ENCODE data around the gene PKNOX2. TPM values are rescaled to one million over a fixed set of nuclear protein-coding genes. Genes with fewer than 3 reads are reported as not detected.

Gene PKNOX2
- polyA plus RNA-seq, 1 experiment: 0.02 TPM

GRCh38 chr11:125257751-125258150, 93.2 kb downstream of the PKNOX2 start:
- H3K4me3 ChIP-seq (ENCODE audit: low read depth, low read length): no peak overlapping the region
- POLR2A ChIA-PET: no interaction called here
- CTCF ChIA-PET: interaction anchor here (0.9 to 1.4 kb wide), 2 partner anchors 31 to 53 kb away, joined by 3 to 4 read pairs; no protein-coding TSS in a partner anchor
- no peak for DNase-seq (ENCODE audit: low read depth)
- no peaks in the 10 kb centered on the region for H3K36me3 ChIP-seq (ENCODE audit: control insufficient read depth, insufficient read depth, low read length)
- H3K27me3 ChIP-seq (ENCODE audit: control insufficient read depth, insufficient read depth, low read length): peaks cover 5% of the 10 kb centered on the region
- TF ChIP-seq CTCF (IDR thresholded peaks at IDR 0.05; ENCODE audit: insufficient read depth, low read depth, low read length): no peak

GRCh38 chr11:125258291-125259032, 93.9 kb downstream of the PKNOX2 start:
- Histone ChIP-seq H3K4me3 (ENCODE audit: low read depth, low read length) (no peak overlapping the region), H3K27me3 (ENCODE audit: control insufficient read depth, insufficient read depth, low read length) (peaks cover 7% of the 10 kb centered on the region), H3K36me3 (ENCODE audit: control insufficient read depth, insufficient read depth, low read length) (no peaks in the 10 kb centered on the region)
- ChIA-PET POLR2A (no interaction called here), CTCF (interaction anchor here (1.2 kb wide), 1 partner anchor 116 kb away, joined by 3 read pairs; no protein-coding TSS in a partner anchor)
- TF ChIP-seq CTCF (IDR thresholded peaks at IDR 0.05; ENCODE audit: insufficient read depth, low read depth, low read length): no peak
- no peak for DNase-seq (ENCODE audit: low read depth)

GRCh38 chr11:125261588-125261987, 97.0 kb downstream of the PKNOX2 start:
- Histone ChIP-seq H3K27me3 (ENCODE audit: control insufficient read depth, insufficient read depth, low read length) (peaks cover 10% of the 10 kb centered on the region), H3K36me3 (ENCODE audit: control insufficient read depth, insufficient read depth, low read length) (no peaks in the 10 kb centered on the region), H3K4me3 (ENCODE audit: low read depth, low read length) (no peak overlapping the region)
- no peak for DNase-seq (ENCODE audit: low read depth)
- ChIA-PET CTCF (interaction anchor here (1.0 to 1.4 kb wide), 2 partner anchors 10 to 16 kb away, joined by 3 to 4 read pairs; no protein-coding TSS in a partner anchor), POLR2A (no interaction called here)
- no peak for TF ChIP-seq CTCF (IDR thresholded peaks at IDR 0.05; ENCODE audit: insufficient read depth, low read depth, low read length)

DNA sequence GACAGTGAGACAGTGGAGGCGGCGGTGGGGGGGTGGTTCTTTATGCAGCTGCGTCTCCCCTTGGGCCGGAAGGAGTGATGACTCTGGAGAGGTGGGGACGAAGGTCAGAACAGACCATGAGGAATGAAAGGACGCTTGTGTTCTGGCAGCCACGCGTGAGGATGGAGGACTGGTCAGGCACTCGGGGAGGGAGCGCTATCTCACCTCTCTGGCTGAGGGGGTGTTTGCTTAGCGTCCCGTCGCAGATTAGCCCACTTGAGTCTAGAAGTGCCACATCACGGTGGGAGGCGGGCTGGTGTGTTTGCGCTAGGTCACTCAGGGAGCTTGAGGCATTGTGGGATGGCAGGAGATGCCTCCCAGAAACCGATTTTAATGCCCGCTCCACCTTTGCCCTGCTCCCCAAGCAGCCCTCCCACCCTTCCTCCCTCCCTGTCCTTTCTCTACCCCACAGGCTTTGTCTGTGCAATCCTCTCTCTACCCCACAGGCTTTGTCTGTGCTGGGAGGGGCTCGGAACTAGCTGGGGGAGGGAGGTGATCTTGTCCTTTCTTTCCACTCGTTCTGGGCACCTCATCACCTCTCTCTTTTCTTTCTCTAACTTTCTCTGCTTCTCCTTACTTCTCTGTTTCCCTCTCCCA, 97.8 kb downstream of the PKNOX2 start:
- no peaks in the 10 kb centered on the region for H3K36me3 ChIP-seq (ENCODE audit: control insufficient read depth, insufficient read depth, low read length)
- POLR2A ChIA-PET: no interaction called here
- no peak for TF ChIP-seq CTCF (IDR thresholded peaks at IDR 0.05; ENCODE audit: insufficient read depth, low read depth, low read length)
- no peak overlapping the region for H3K4me3 ChIP-seq (ENCODE audit: low read depth, low read length)
- CTCF ChIA-PET: interaction anchor here (1.8 to 2.5 kb wide), 2 partner anchors 18 to 84 kb away, joined by 5 to 11 read pairs; no protein-coding TSS in a partner anchor
- no peak for DNase-seq (ENCODE audit: low read depth)
- H3K27me3 ChIP-seq (ENCODE audit: control insufficient read depth, insufficient read depth, low read length): peaks cover 10% of the 10 kb centered on the region

- CTCF ChIA-PET: interaction anchor here (1.1 to 2.5 kb wide), 3 partner anchors 9 to 83 kb away, joined by 4 to 11 read pairs (median 5); no protein-coding TSS in a partner anchor
- no peak for DNase-seq (ENCODE audit: low read depth)
- H3K4me3 ChIP-seq (ENCODE audit: low read depth, low read length): no peak overlapping the region
- TF ChIP-seq CTCF (IDR thresholded peaks at IDR 0.05; ENCODE audit: insufficient read depth, low read depth, low read length): no peak
- H3K36me3 ChIP-seq (ENCODE audit: control insufficient read depth, insufficient read depth, low read length): no peaks in the 10 kb centered on the region
- peaks cover 10% of the 10 kb centered on the region for H3K27me3 ChIP-seq (ENCODE audit: control insufficient read depth, insufficient read depth, low read length)
- POLR2A ChIA-PET: no interaction called here
Measured at GRCh38 chr11:125262830-125263218, 98.3 kb downstream of the PKNOX2 start.

Measured in BJ (cell line).